ENCODE data around the gene MYPN. TPM values are rescaled to one million over a fixed set of nuclear protein-coding genes. Genes with fewer than 3 reads are reported as not detected.

The MYPN gene
- total and polyA plus RNA-seq, 11 donors: 33.4 to 240 (median 152) TPM

GRCh38 chr10:68231106-68231816 is 122.0 kb downstream of the MYPN start:
- peaks cover 0 to 13% (median 7%) of the 10 kb centered on the region in 12 donors for H3K4me1 ChIP-seq
- intact Hi-C loops (cut with DNase I): loop anchor here in 2 of 10 donors (5.0 kb wide), 2 partner anchors 66 to 71 kb away; no protein-coding TSS in a partner anchor
- H3K36me3 ChIP-seq: no peaks in the 10 kb centered on the region
- peaks cover 0 to 27% (median 0%) of the 10 kb centered on the region in 9 donors for H3K27me3 ChIP-seq
- H3K4me3 ChIP-seq: peak overlapping the region; percentile 25 to 77 (median 66)
- no peaks in the 10 kb centered on the region for H3K9me3 ChIP-seq
- TF ChIP-seq POLR2A (IDR thresholded peaks at IDR 0.05) (no peak), CTCF (IDR thresholded peaks at IDR 0.05) (peak in 7 of 12 donors; percentile 8 to 41 (median 30))
- ATAC-seq (peak; percentile 77 to 98 (median 96)), DNase-seq (peak; percentile 56 to 79 (median 65))
- H3K27ac ChIP-seq: peak overlapping the region in 11 of 12 donors; percentile 17 to 83 (median 65)
- 0 to 2% (median 1%) methylated on average over 26 to 81 of the region's 81 CpGs for WGBS, 4 donors

- Histone ChIP-seq H3K4me3 (peak within 1 kb of the TSS; percentile 25 to 77 (median 66)), H3K27ac (peak within 1 kb of the TSS in 11 of 12 donors; percentile 17 to 83 (median 65)), H3K9me3 (no peaks in the 10 kb centered on the region), H3K27me3 (peaks cover 0 to 27% (median 0%) of the 10 kb centered on the region in 9 donors), H3K4me1 (peaks cover 0 to 13% (median 7%) of the 10 kb centered on the region in 12 donors), H3K36me3 (no peaks in the 10 kb centered on the region)
- intact Hi-C loops (cut with DNase I): loop anchor here in 2 of 10 donors (5.0 kb wide), 2 partner anchors 65 to 70 kb away; no protein-coding TSS in a partner anchor
- 37 to 54% (median 45%) methylated on average over 13 of the region's 13 CpGs for WGBS, 4 donors
- DNase-seq (no peak), ATAC-seq (no peak)
- TF ChIP-seq CTCF (IDR thresholded peaks at IDR 0.05) (no peak), POLR2A (IDR thresholded peaks at IDR 0.05) (no peak)
Observed at GRCh38 chr10:68231817-68232251, 122.5 kb downstream of the MYPN start, which contains the start of gene ATOH7. ATOH7 (minus strand) TSS chr10:68232113; CDS start chr10:68231677, 436 bp downstream.

- peaks cover 0 to 13% (median 7%) of the 10 kb centered on the region in 12 donors for H3K4me1 ChIP-seq
- H3K9me3 ChIP-seq: no peaks in the 10 kb centered on the region
- TF ChIP-seq CTCF (IDR thresholded peaks at IDR 0.05) (no peak), POLR2A (IDR thresholded peaks at IDR 0.05) (no peak)
- ATAC-seq (no peak), DNase-seq (no peak)
- 79 to 94% (median 86%) methylated on average over 3 of the region's 3 CpGs for WGBS, 4 donors
- H3K4me3 ChIP-seq: no peak overlapping the region
- intact Hi-C loops (cut with DNase I): loop anchor here in 2 of 10 donors (5.0 kb wide), 2 partner anchors 64 to 69 kb away; no protein-coding TSS in a partner anchor
- no peak overlapping the region for H3K27ac ChIP-seq
- H3K27me3 ChIP-seq: peaks cover 0 to 27% (median 0%) of the 10 kb centered on the region in 9 donors
- no peaks in the 10 kb centered on the region for H3K36me3 ChIP-seq
Observed at GRCh38 chr10:68233046-68233445, 123.8 kb downstream of the MYPN start.

GRCh38 chr10:68235111-68235510 is 125.8 kb downstream of the MYPN start:
- Histone ChIP-seq H3K4me1 (peaks cover 0 to 13% (median 7%) of the 10 kb centered on the region in 12 donors), H3K27ac (no peak overlapping the region), H3K27me3 (peaks cover 0 to 13% (median 0%) of the 10 kb centered on the region in 9 donors), H3K9me3 (no peaks in the 10 kb centered on the region), H3K4me3 (no peak overlapping the region), H3K36me3 (no peaks in the 10 kb centered on the region)
- intact Hi-C loops (cut with DNase I): no loop called here
- no peak for ATAC-seq
- DNase-seq: no peak
- 86 to 91% (median 87%) methylated on average over 2 of the region's 2 CpGs for WGBS, 4 donors
- TF ChIP-seq POLR2A (IDR thresholded peaks at IDR 0.05) (no peak), CTCF (IDR thresholded peaks at IDR 0.05) (no peak)
